Testis (tissue), 2 donors: ENCODE data around the gene BMERB1.

ENCODE experiments used
- POLR2A ChIP-seq: fragments of 450-650 bp; IDR thresholded peaks from one replicate; pipeline ENCODE4 v1.6.1; 2017; ENCODE audit warnings: antibody characterized with exemption, mild to moderate bottlenecking, moderate library complexity
- TF ChIP-seq, protein P1 (sequence below), 3 experiments: fragments of 450-650 bp in 2 of 3; fragments of 200-600 bp in 1 of 3; sonication (generic) in 1 of 3; IDR thresholded peaks; one replicate each; pipeline ENCODE4 v1.5.1; 2016 to 2019; ENCODE audit warnings: antibody characterized with exemption in 3 of 3, mild to moderate bottlenecking in 2 of 3, moderate library complexity in 1 of 3

DNA sequence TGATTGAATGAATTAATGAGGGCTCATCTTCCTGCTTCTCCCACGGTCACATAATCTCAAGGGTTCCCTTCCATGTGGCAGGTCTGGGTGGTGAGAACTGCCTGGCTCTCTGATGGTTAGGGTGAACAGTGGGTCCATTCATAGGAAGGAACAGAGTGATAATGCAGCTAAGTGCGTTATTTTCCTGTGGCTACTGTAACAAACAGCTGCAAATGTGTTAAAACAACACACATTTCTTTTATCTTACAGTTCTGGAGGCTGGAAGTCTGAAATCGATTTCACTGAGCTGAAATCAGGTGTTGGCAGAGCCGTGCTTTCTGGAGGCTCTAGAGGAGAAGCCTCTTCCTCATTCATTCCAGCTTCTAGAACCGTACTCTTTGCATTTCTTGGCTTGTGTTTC lies 95.3 kb downstream of the BMERB1 start:
- TF ChIP-seq, protein P1, sequence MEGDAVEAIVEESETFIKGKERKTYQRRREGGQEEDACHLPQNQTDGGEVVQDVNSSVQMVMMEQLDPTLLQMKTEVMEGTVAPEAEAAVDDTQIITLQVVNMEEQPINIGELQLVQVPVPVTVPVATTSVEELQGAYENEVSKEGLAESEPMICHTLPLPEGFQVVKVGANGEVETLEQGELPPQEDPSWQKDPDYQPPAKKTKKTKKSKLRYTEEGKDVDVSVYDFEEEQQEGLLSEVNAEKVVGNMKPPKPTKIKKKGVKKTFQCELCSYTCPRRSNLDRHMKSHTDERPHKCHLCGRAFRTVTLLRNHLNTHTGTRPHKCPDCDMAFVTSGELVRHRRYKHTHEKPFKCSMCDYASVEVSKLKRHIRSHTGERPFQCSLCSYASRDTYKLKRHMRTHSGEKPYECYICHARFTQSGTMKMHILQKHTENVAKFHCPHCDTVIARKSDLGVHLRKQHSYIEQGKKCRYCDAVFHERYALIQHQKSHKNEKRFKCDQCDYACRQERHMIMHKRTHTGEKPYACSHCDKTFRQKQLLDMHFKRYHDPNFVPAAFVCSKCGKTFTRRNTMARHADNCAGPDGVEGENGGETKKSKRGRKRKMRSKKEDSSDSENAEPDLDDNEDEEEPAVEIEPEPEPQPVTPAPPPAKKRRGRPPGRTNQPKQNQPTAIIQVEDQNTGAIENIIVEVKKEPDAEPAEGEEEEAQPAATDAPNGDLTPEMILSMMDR (IDR thresholded peaks at IDR 0.05) = no peak
- TF ChIP-seq POLR2A = no peak
